Activated CD8-positive, alpha-beta T cell treated with anti-CD3 and anti-CD28 coated beads, Interleukin-2, amount 10 ng/mL, durations not matched to agents 7 days and 5 days (primary cell): ENCODE measurements around the gene RWDD1. TPM values are rescaled to one million over a fixed set of nuclear protein-coding genes. Genes with fewer than 3 reads are reported as not detected.

Experiments
- ATAC-seq: fragments of 150-1000 bp; cut with Tn5 transposase; one replicate; pipeline ENCODE4 v1.10.0; 2021; ENCODE audit warnings: moderate library complexity
- CTCF ChIA-PET: fragments of 350-600 bp; sonication (Branson Sonifier 250); formaldehyde crosslinking; loops from one replicate; lab custom pipeline; 2021; ENCODE audit warnings: antibody characterized with exemption; lab: Charles Lee
- POLR2A ChIA-PET: fragments of 350-600 bp; sonication (Branson Sonifier 250); formaldehyde crosslinking; loops from one replicate; lab custom pipeline; 2021; ENCODE audit warnings: antibody characterized with exemption; lab: Charles Lee
- DNase-seq: peaks from one replicate; pipeline ENCODE4 v3.0.0-alpha.2; 2020
- H3K27ac Mint-ChIP-seq: one replicate; pipeline ENCODE4 v1.8.0; 2021; ENCODE audit warnings: mild to moderate bottlenecking, mixed read lengths
- H3K27me3 Mint-ChIP-seq: one replicate; pipeline ENCODE4 v1.8.0; 2021; ENCODE audit warnings: low read depth, mixed read lengths
- H3K36me3 Mint-ChIP-seq: one replicate; pipeline ENCODE4 v1.8.0; 2021; ENCODE audit warnings: low read depth, mixed read lengths
- H3K4me1 Mint-ChIP-seq: one replicate; pipeline ENCODE4 v1.8.0; 2021; ENCODE audit warnings: low read depth, mixed read lengths
- H3K4me3 Mint-ChIP-seq: one replicate; pipeline ENCODE4 v1.8.0; 2021; ENCODE audit warnings: mild to moderate bottlenecking, mixed read lengths
- H3K9me3 Mint-ChIP-seq: one replicate; pipeline ENCODE4 v1.8.0; 2022; ENCODE audit warnings: mixed read lengths; ENCODE audit not compliant: insufficient read depth
- total RNA-seq, 2 experiments: library from RNA; stranded (reverse); gene quantifications; one replicate each; pipeline ENCODE4 v1.2.3, GENCODE V29; 2021

Gene RWDD1
- total RNA-seq, 2 experiments from 2014 or later: 39.8 to 45.2 TPM

DNA sequence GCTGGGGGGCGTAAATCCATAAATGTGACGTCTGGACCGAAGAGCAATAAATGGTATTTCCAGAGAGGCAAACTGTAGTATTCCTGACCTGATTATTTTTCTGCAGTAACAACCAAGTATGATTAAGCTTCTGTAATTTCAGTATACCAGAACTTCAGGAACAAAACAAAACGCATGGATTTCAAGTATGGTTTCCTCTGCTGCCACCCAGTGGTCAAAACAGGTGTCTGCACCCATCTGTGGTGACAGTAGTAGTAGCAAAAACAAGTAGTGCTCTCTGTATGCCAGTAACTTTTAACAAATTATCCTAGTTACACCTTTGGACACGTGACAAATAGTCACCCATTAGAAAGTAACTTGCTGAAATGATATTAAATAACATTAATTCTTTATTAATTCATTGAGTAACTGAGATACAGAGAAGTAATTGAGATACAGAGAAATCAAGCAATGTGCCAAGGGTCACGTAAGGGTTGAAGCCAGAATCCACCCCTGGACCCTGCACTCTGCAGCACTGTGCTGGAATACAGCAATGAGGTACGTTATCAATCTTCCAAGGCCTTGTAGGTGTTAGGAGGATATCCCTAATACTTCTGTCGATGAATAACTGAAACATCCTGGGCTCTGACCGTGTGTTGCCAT lies 9.8 kb upstream of the RWDD1 start:
- ChIA-PET CTCF (interaction anchor here (0.8 to 3.8 kb wide), 32 partner anchors 8 to 446 kb away, joined by 3 to 30 read pairs (median 4); partner anchors contain the start of genes CALHM4, RWDD1, TRAPPC3L and TSPYL1), POLR2A (no interaction called here)
- H3K27ac Mint-ChIP-seq: no peak overlapping the region
- peaks cover 8% of the 10 kb centered on the region for H3K4me1 Mint-ChIP-seq
- H3K27me3 Mint-ChIP-seq: peaks cover 15% of the 10 kb centered on the region
- H3K9me3 Mint-ChIP-seq: no peaks in the 10 kb centered on the region
- ATAC-seq: peak; percentile 65
- peak; percentile 74 for DNase-seq
- H3K4me3 Mint-ChIP-seq: no peak overlapping the region
- no peaks in the 10 kb centered on the region for H3K36me3 Mint-ChIP-seq

DNA sequence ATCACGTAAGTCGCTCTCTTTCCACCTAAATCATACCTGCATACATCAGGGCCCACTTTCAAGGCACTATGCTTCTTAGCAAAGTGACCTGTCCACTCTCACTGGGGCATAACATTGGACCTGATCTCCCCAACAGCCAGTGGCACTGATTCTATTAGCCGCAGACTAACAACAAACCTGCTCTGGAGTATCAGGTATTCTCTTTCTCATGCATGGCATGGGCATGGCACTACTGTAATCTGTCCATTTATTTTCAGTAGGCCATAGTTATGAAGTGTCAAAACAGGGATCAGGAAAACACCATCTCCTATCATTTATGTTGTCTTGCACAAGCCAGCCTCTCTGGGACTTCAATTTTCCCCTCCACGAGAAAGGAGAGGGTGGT lies 9.3 kb upstream of the RWDD1 start:
- no peaks in the 10 kb centered on the region for H3K36me3 Mint-ChIP-seq
- peaks cover 19% of the 10 kb centered on the region for H3K27me3 Mint-ChIP-seq
- ATAC-seq: no peak
- POLR2A ChIA-PET: interaction anchor here (1.2 kb wide), 1 partner anchor 10 kb away, joined by 5 read pairs; the partner anchor contains the start of gene RWDD1
- peaks cover 8% of the 10 kb centered on the region for H3K4me1 Mint-ChIP-seq
- no peak for DNase-seq
- H3K9me3 Mint-ChIP-seq: no peaks in the 10 kb centered on the region
- no peak overlapping the region for H3K4me3 Mint-ChIP-seq
- no peak overlapping the region for H3K27ac Mint-ChIP-seq
- CTCF ChIA-PET: interaction anchor here (0.7 to 1.8 kb wide), 6 partner anchors 8 to 169 kb away, joined by 3 to 7 read pairs (median 5); partner anchors contain the start of gene CALHM4

DNA sequence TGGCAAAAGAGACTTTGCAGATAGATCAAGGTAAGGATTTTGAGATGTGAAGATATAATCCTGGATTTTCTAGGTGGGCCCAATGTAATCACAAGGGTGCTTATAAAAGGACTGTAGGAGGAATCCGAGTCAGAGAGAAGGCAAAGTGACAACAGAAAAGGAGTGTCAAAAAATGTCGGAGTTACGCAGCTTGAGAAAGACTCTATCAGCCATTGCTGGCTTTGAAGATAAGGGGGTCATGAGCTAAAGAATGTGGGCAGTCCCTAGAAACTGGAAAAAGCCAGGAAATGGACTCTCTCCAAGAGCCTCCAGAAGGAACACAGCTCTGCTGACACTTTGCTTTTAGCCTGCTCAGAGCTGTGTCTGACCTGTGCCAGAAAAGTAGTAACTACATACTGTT lies 8.7 kb upstream of the RWDD1 start:
- ATAC-seq (no peak), DNase-seq (no peak)
- H3K36me3 Mint-ChIP-seq: no peaks in the 10 kb centered on the region
- POLR2A ChIA-PET: interaction anchor here (1.2 kb wide), 1 partner anchor 9 kb away, joined by 5 read pairs; the partner anchor contains the start of gene RWDD1
- H3K9me3 Mint-ChIP-seq: no peaks in the 10 kb centered on the region
- no peak overlapping the region for H3K27ac Mint-ChIP-seq
- peaks cover 8% of the 10 kb centered on the region for H3K4me1 Mint-ChIP-seq
- H3K27me3 Mint-ChIP-seq: peaks cover 20% of the 10 kb centered on the region
- CTCF ChIA-PET: interaction anchor here (0.6 to 1.9 kb wide), 9 partner anchors 9 to 275 kb away, joined by 3 to 10 read pairs (median 5); partner anchors contain the start of gene CALHM4
- no peak overlapping the region for H3K4me3 Mint-ChIP-seq

DNA sequence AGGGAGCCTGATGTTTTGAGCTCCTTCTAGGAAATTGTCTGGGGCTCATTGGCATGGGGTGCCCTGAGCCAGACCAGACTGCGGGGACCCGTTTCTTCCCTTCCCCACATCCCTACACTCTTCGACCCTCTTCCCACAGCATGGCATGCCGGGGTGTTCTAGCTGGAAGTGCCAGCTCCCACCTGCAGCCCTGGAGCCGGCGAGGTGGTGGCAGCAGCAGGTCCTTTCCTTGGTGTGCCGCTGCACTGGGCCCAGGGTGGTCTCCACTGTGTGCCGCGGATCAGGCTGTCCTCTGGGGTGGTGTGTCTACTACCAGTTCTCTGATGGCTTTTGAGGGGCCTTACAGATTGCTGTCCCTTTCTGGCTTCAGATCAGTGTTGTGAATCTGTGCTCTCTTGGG lies 7.5 kb upstream of the RWDD1 start:
- peaks cover 9% of the 10 kb centered on the region for H3K4me1 Mint-ChIP-seq
- no peaks in the 10 kb centered on the region for H3K9me3 Mint-ChIP-seq
- POLR2A ChIA-PET: interaction anchor here (0.6 to 1.1 kb wide), 3 partner anchors 8 to 285 kb away, joined by 3 to 6 read pairs (median 3); no protein-coding TSS in a partner anchor
- CTCF ChIA-PET: interaction anchor here (0.7 to 2.6 kb wide), 6 partner anchors 9 to 295 kb away, joined by 3 to 10 read pairs (median 4); no protein-coding TSS in a partner anchor
- no peak overlapping the region for H3K27ac Mint-ChIP-seq
- H3K4me3 Mint-ChIP-seq: no peak overlapping the region
- H3K36me3 Mint-ChIP-seq: no peaks in the 10 kb centered on the region
- ATAC-seq: no peak
- no peak for DNase-seq
- peaks cover 20% of the 10 kb centered on the region for H3K27me3 Mint-ChIP-seq

- peaks cover 20% of the 10 kb centered on the region for H3K27me3 Mint-ChIP-seq
- no peak for ATAC-seq
- DNase-seq: no peak
- no peaks in the 10 kb centered on the region for H3K36me3 Mint-ChIP-seq
- no peaks in the 10 kb centered on the region for H3K9me3 Mint-ChIP-seq
- ChIA-PET POLR2A (interaction anchor here (0.6 to 1.1 kb wide), 3 partner anchors 9 to 285 kb away, joined by 3 to 6 read pairs (median 3); no protein-coding TSS in a partner anchor), CTCF (interaction anchor here (1.9 to 2.6 kb wide), 3 partner anchors 277 to 296 kb away, joined by 8 to 13 read pairs (median 10); no protein-coding TSS in a partner anchor)
- no peak overlapping the region for H3K4me3 Mint-ChIP-seq
- H3K27ac Mint-ChIP-seq: no peak overlapping the region
- H3K4me1 Mint-ChIP-seq: peaks cover 14% of the 10 kb centered on the region
Observed at GRCh38 chr6:116564311-116564710, 7.0 kb upstream of the RWDD1 start.

- POLR2A ChIA-PET: interaction anchor here (0.7 kb wide), 1 partner anchor 16 kb away, joined by 5 read pairs; no protein-coding TSS in a partner anchor
- peak; percentile 60 for ATAC-seq
- H3K27me3 Mint-ChIP-seq: peaks cover 20% of the 10 kb centered on the region
- DNase-seq: no peak
- CTCF ChIA-PET: interaction anchor here (0.7 to 2.6 kb wide), 3 partner anchors 278 to 347 kb away, joined by 4 to 13 read pairs (median 8); no protein-coding TSS in a partner anchor
- no peaks in the 10 kb centered on the region for H3K9me3 Mint-ChIP-seq
- H3K4me1 Mint-ChIP-seq: peaks cover 21% of the 10 kb centered on the region
- H3K27ac Mint-ChIP-seq: no peak overlapping the region
- H3K4me3 Mint-ChIP-seq: peak overlapping the region; percentile 9
- no peaks in the 10 kb centered on the region for H3K36me3 Mint-ChIP-seq
Observed at GRCh38 chr6:116564921-116565872, 6.1 kb upstream of the RWDD1 start.

DNA sequence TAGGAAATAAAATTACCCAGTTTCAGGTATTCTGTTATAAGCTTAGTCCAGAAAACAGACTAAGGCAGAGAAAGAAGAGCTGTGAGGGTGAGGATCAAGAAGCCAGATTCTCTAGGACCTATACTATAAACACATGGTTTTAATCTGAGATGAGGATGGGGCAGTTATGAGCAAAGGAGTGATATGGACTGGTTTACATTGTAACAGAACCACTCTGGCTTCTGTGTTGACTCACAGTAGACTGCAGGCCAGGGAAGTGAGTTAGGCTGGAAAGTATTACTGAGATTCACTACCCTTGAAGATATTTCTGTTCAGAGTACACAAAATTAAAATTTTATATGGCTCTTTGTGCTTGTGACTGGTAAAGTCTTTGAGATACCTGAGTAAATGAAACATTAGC lies 3.2 kb upstream of the RWDD1 start:
- DNase-seq (no peak), ATAC-seq (no peak)
- H3K4me3 Mint-ChIP-seq: no peak overlapping the region
- peaks cover 10% of the 10 kb centered on the region for H3K27me3 Mint-ChIP-seq
- peaks cover 30% of the 10 kb centered on the region for H3K4me1 Mint-ChIP-seq
- no peak overlapping the region for H3K27ac Mint-ChIP-seq
- peaks cover 4% of the 10 kb centered on the region for H3K36me3 Mint-ChIP-seq
- H3K9me3 Mint-ChIP-seq: no peaks in the 10 kb centered on the region
- ChIA-PET CTCF (no interaction called here), POLR2A (no interaction called here)

DNA sequence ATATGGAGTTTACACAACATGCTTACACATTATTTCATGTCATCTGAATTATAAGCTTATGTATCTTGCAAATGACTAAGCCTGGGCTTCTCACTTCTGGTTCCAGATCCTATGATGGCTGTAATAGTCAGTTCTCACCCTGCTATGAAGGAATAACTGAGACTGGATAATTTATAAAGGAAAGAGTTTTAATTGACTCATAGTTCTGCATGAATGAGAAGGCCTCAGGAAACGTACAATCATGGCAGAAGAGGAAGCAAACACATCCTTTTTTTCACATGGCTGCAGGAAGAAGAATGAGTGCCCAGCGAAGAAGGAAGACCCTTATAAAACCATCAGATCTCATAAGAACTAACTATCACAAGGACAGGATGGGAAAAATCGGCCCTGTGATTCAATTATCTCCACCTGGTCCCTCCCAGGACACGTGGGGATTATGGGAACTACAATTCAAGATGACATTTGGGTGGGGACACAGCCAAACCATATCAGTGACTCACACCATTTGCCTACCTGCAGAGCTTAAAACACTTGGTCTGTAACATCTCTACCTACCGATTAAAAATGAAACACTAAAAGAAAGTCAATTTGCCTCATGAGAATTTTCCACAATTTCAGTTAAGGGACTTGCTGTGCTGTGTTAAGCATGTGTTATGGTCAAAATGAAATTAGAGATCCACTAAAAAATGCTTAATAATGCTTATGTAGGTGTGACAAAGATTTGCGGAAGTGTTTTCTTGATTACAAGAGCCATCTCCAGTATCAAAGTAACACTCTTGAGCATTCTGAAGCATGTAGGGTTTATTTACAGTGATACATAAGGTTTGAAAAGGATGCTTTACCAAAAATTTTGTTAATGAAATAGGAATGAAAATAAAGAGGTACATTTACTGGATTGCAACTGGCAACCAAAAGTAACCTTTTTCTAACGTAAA lies 2.2 kb upstream of the RWDD1 start:
- DNase-seq: no peak
- ChIA-PET CTCF (interaction anchor here (0.8 to 2.3 kb wide), 2 partner anchors 34 to 290 kb away, joined by 4 to 9 read pairs; partner anchors contain the start of gene TSPYL1), POLR2A (no interaction called here)
- H3K9me3 Mint-ChIP-seq: no peaks in the 10 kb centered on the region
- peaks cover 37% of the 10 kb centered on the region for H3K4me1 Mint-ChIP-seq
- no peak overlapping the region for H3K27ac Mint-ChIP-seq
- no peak for ATAC-seq
- H3K4me3 Mint-ChIP-seq: no peak overlapping the region
- peaks cover 6% of the 10 kb centered on the region for H3K36me3 Mint-ChIP-seq
- H3K27me3 Mint-ChIP-seq: peaks cover 6% of the 10 kb centered on the region

DNA sequence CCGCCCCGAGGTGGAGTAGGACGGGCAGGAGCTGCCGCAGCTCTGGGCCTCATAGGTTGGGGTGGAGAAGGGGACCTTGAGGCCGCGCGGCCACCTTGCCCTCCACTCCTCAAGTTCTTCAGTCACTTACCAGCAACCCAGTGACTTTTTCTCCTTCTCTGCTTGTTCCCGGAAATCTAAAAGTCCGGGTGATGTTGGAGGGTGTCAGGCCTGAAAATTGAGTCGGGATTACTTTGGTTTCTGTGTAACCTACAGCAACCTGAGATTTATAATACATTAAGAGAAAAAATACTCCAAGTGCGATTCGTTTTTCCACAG lies 338 bp downstream of the RWDD1 start:
- H3K9me3 Mint-ChIP-seq: no peaks in the 10 kb centered on the region
- ChIA-PET POLR2A (interaction anchor here (0.6 to 2.6 kb wide), 14 partner anchors 9 to 471 kb away, joined by 3 to 27 read pairs (median 4); partner anchors contain the start of genes CALHM4, NT5DC1, RSPH4A and TSPYL1), CTCF (interaction anchor here (1.2 to 3.6 kb wide), 7 partner anchors 12 to 303 kb away, joined by 3 to 30 read pairs (median 7); partner anchors contain the start of gene TSPYL1)
- DNase-seq (no peak), ATAC-seq (no peak)
- peaks cover 37% of the 10 kb centered on the region for H3K4me1 Mint-ChIP-seq
- peak overlapping the region; percentile 97 for H3K27ac Mint-ChIP-seq
- H3K4me3 Mint-ChIP-seq: peak overlapping the region; percentile 98
- H3K36me3 Mint-ChIP-seq: peaks cover 20% of the 10 kb centered on the region
- H3K27me3 Mint-ChIP-seq: peaks cover 5% of the 10 kb centered on the region

GRCh38 chr6:116572162-116572561 lies 858 bp downstream of the RWDD1 start:
- ATAC-seq: no peak
- Mint-ChIP-seq H3K27ac (peak overlapping the region; percentile 97), H3K4me1 (peaks cover 37% of the 10 kb centered on the region), H3K4me3 (peak overlapping the region; percentile 98), H3K36me3 (peaks cover 23% of the 10 kb centered on the region), H3K9me3 (no peaks in the 10 kb centered on the region), H3K27me3 (no peaks in the 10 kb centered on the region)
- DNase-seq: peak; percentile 33
- CTCF ChIA-PET: interaction anchor here (0.8 to 3.6 kb wide), 6 partner anchors 9 to 303 kb away, joined by 3 to 30 read pairs (median 7); no protein-coding TSS in a partner anchor
- POLR2A ChIA-PET: interaction anchor here (1.1 to 2.6 kb wide), 7 partner anchors 9 to 318 kb away, joined by 3 to 27 read pairs (median 6); partner anchors contain the start of genes CALHM4, TSPYL1 and TSPYL4
